ENCODE measurements around the gene C1GALT1C1.
"Not testable (repeated sequence)": the region's sequence is repeated elsewhere in the genome, so short reads cannot be mapped to it uniquely, and the experiment has no call there.

Gene C1GALT1C1

DNA sequence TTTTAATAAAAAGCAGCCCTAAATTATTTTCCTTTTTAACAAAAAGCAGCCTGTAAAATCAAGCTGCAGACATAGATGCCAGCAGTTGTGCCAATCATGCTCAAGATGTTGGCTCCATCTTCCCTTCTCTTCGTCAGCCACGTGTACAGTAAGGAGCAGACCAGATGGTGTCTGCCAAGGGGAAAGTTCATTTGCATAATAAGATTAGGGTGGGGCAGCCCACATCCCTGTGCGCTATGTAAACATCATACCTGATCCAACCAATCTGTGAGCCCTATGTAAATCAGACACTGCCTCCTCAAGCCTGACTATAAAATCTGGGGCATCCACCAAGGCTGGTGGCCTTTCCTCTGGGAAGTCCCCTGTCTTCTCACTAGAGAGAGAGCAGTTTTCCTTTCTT is 23.1 kb upstream of the C1GALT1C1 start:
- Histone ChIP-seq H3F3A (ENCODE audit: insufficient read depth, low read length) (no peaks in the 10 kb centered on the region), H3K4me1 (ENCODE audit: insufficient read depth, low read length, severe bottlenecking) (peaks cover 8% of the 10 kb centered on the region), H3K9me3 (ENCODE audit: low read length) (no peaks in the 10 kb centered on the region), H3K36me3 (ENCODE audit: insufficient read depth, low read length) (no peaks in the 10 kb centered on the region), H3K27me3 (ENCODE audit: insufficient read depth, low read length) (no peaks in the 10 kb centered on the region), H2AFZ (ENCODE audit: low read length) (no peak overlapping the region), H3K27ac (ENCODE audit: low read depth, low read length, poor library complexity, severe bottlenecking) (no peak overlapping the region), H4K20me1 (ENCODE audit: insufficient read depth, low read length) (no peaks in the 10 kb centered on the region), H3K4me2 (ENCODE audit: low read length) (no peak overlapping the region), H3K9me2 (ENCODE audit: low read depth, low read length) (no peaks in the 10 kb centered on the region), H3K4me3 (ENCODE audit: low read depth, low read length, poor library complexity, severe bottlenecking) (no peak overlapping the region), H3K79me2 (ENCODE audit: insufficient read depth, low read length) (no peaks in the 10 kb centered on the region), H3K9ac (ENCODE audit: low read length) (no peak overlapping the region)
- TF ChIP-seq CTCF (IDR thresholded peaks at IDR 0.05; ENCODE audit: low read length), result no peak
- no peak for TF ChIP-seq EZH2 (IDR thresholded peaks at IDR 0.05; ENCODE audit: borderline replicate concordance, low read length)

GRCh38 chrX:120652256-120652655 is 22.4 kb upstream of the C1GALT1C1 start:
- H3K36me3 ChIP-seq (ENCODE audit: insufficient read depth, low read length); H3K27me3 ChIP-seq (ENCODE audit: insufficient read depth, low read length); H2AFZ ChIP-seq (ENCODE audit: low read length); H4K20me1 ChIP-seq (ENCODE audit: insufficient read depth, low read length); H3K4me2 ChIP-seq (ENCODE audit: low read length); H3K4me1 ChIP-seq (ENCODE audit: insufficient read depth, low read length, severe bottlenecking); H3K9me3 ChIP-seq (ENCODE audit: low read length); H3K4me3 ChIP-seq (ENCODE audit: low read depth, low read length, poor library complexity, severe bottlenecking); H3K27ac ChIP-seq (ENCODE audit: low read depth, low read length, poor library complexity, severe bottlenecking); H3K79me2 ChIP-seq (ENCODE audit: insufficient read depth, low read length); H3K9me2 ChIP-seq (ENCODE audit: low read depth, low read length); H3K9ac ChIP-seq (ENCODE audit: low read length); H3F3A ChIP-seq (ENCODE audit: insufficient read depth, low read length): not testable (repeated sequence)

- no peaks in the 10 kb centered on the region for H3K27me3 ChIP-seq (ENCODE audit: insufficient read depth, low read length)
- TF ChIP-seq EZH2 (IDR thresholded peaks at IDR 0.05; ENCODE audit: borderline replicate concordance, low read length), result no peak
- TF ChIP-seq CTCF (IDR thresholded peaks at IDR 0.05; ENCODE audit: low read length), result no peak
- H3K4me3 ChIP-seq (ENCODE audit: low read depth, low read length, poor library complexity, severe bottlenecking), result no peak overlapping the region
These were observed 17.3 kb upstream of the C1GALT1C1 start for GRCh38 chrX:120647127-120647526.

DNA sequence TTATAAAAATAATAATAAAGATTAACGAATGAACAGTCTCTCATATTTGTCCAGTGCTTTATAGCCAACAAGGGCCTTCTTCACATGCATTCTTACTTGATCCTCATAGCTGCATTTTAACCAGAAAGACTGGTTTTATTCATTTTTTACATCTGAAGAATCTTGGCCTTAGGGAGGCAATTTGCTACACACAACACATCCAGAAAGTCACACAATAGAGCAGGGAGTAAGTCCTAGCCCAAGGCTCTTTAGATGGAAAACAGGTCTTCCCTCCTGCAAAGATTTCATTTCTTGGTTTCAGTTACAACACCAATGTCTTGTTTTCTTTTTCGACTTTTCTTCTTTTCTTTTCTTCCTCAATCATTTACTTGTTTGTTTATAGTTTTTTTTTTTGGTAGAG is 13.0 kb upstream of the C1GALT1C1 start:
- Histone ChIP-seq H3K9me2 (ENCODE audit: low read depth, low read length) (no peaks in the 10 kb centered on the region), H3K79me2 (ENCODE audit: insufficient read depth, low read length) (no peaks in the 10 kb centered on the region), H3K36me3 (ENCODE audit: insufficient read depth, low read length) (no peaks in the 10 kb centered on the region), H3K4me1 (ENCODE audit: insufficient read depth, low read length, severe bottlenecking) (no peaks in the 10 kb centered on the region), H2AFZ (ENCODE audit: low read length) (no peak overlapping the region), H3K4me2 (ENCODE audit: low read length) (no peak overlapping the region), H3F3A (ENCODE audit: insufficient read depth, low read length) (no peaks in the 10 kb centered on the region), H4K20me1 (ENCODE audit: insufficient read depth, low read length) (no peaks in the 10 kb centered on the region), H3K27me3 (ENCODE audit: insufficient read depth, low read length) (no peaks in the 10 kb centered on the region), H3K9ac (ENCODE audit: low read length) (no peak overlapping the region), H3K4me3 (ENCODE audit: low read depth, low read length, poor library complexity, severe bottlenecking) (no peak overlapping the region), H3K27ac (ENCODE audit: low read depth, low read length, poor library complexity, severe bottlenecking) (no peak overlapping the region), H3K9me3 (ENCODE audit: low read length) (no peaks in the 10 kb centered on the region)
- TF ChIP-seq EZH2 (IDR thresholded peaks at IDR 0.05; ENCODE audit: borderline replicate concordance, low read length), result no peak
- TF ChIP-seq CTCF (IDR thresholded peaks at IDR 0.05; ENCODE audit: low read length), result no peak

More at GRCh38 chrX:120647127-120647526, 17.3 kb upstream of the C1GALT1C1 start:
- Histone ChIP-seq H2AFZ (ENCODE audit: low read length) (no peak overlapping the region), H3K9ac (ENCODE audit: low read length) (no peak overlapping the region), H3K9me3 (ENCODE audit: low read length) (no peaks in the 10 kb centered on the region), H3K27ac (ENCODE audit: low read depth, low read length, poor library complexity, severe bottlenecking) (no peak overlapping the region), H3K79me2 (ENCODE audit: insufficient read depth, low read length) (no peaks in the 10 kb centered on the region), H3K4me2 (ENCODE audit: low read length) (no peak overlapping the region), H3K9me2 (ENCODE audit: low read depth, low read length) (no peaks in the 10 kb centered on the region), H3K4me1 (ENCODE audit: insufficient read depth, low read length, severe bottlenecking) (peaks cover 8% of the 10 kb centered on the region), H3K36me3 (ENCODE audit: insufficient read depth, low read length) (no peaks in the 10 kb centered on the region), H3F3A (ENCODE audit: insufficient read depth, low read length) (no peaks in the 10 kb centered on the region), H4K20me1 (ENCODE audit: insufficient read depth, low read length) (no peaks in the 10 kb centered on the region)
